Lower leg skin (tissue), 4 donors: Measurements from ENCODE around the gene ABCC9. TPM values are rescaled to one million over a fixed set of nuclear protein-coding genes. Genes with fewer than 3 reads are reported as not detected.

Experiments
- DNase-seq, 2 donors: peaks; one replicate each; pipeline ENCODE4 v3.0.0-alpha.2; 2019; ENCODE audit warnings: low spot score in 2 of 2
- H3K4me3 ChIP-seq: fragments of 200-600 bp; sonication (generic); 2 replicates; pipeline ENCODE4 v1.5.1; 2017; ENCODE audit warnings: mild to moderate bottlenecking, low read depth; ENCODE audit not compliant: poor library complexity, severe bottlenecking
- POLR2A ChIP-seq, 2 donors: fragments of 450-650 bp; IDR thresholded peaks; one replicate each; pipeline ENCODE4 v1.6.1; 2016 to 2017; ENCODE audit warnings: antibody characterized with exemption in 2 of 2, mild to moderate bottlenecking in 1 of 2, moderate library complexity in 1 of 2
- WGBS, 2 donors: methylation state at CpG; one replicate each; pipeline ENCODE4 v1.1.5; 2018; 5-methylcytosine and 5-hydroxymethylcytosine counted together
- intact Hi-C: fragments of 100-400 bp; cut with DNase I; formaldehyde crosslinking; loops from one replicate; pipeline ENCODE4 v1.15.0; 2023; ENCODE audit warnings: low total_unique reads
- total RNA-seq, 4 donors: library from RNA; depleted of rRNA; stranded (reverse); fragments of >200 nt; gene quantifications; one replicate each; pipeline ENCODE4 v1.1.0, GENCODE V29; 2016
- TF ChIP-seq, protein P1 (sequence below), 3 donors: fragments of 450-650 bp; IDR thresholded peaks; one replicate each; pipeline ENCODE4 v1.5.1; 2016; ENCODE audit warnings: antibody characterized with exemption in 3 of 3, mild to moderate bottlenecking in 3 of 3, moderate library complexity in 2 of 3

The ABCC9 gene
- total RNA-seq, 4 donors from 2014 or later, result 2.5 to 15.9 (median 7.2) TPM

GRCh38 chr12:21860534-21860933, 80.7 kb downstream of the ABCC9 start:
- intact Hi-C loops, result no loop called here
- 84 to 85% methylated on average over 2 of the region's 2 CpGs for WGBS, 2 donors
- no peak for DNase-seq
- H3K4me3 ChIP-seq, result no peak overlapping the region
- TF ChIP-seq POLR2A (IDR thresholded peaks at IDR 0.05), result no peak
- TF ChIP-seq, protein P1, sequence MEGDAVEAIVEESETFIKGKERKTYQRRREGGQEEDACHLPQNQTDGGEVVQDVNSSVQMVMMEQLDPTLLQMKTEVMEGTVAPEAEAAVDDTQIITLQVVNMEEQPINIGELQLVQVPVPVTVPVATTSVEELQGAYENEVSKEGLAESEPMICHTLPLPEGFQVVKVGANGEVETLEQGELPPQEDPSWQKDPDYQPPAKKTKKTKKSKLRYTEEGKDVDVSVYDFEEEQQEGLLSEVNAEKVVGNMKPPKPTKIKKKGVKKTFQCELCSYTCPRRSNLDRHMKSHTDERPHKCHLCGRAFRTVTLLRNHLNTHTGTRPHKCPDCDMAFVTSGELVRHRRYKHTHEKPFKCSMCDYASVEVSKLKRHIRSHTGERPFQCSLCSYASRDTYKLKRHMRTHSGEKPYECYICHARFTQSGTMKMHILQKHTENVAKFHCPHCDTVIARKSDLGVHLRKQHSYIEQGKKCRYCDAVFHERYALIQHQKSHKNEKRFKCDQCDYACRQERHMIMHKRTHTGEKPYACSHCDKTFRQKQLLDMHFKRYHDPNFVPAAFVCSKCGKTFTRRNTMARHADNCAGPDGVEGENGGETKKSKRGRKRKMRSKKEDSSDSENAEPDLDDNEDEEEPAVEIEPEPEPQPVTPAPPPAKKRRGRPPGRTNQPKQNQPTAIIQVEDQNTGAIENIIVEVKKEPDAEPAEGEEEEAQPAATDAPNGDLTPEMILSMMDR (IDR thresholded peaks at IDR 0.05), result no peak

GRCh38 chr12:21860128-21860527, 81.1 kb downstream of the ABCC9 start:
- intact Hi-C loops, result no loop called here
- no peak overlapping the region for H3K4me3 ChIP-seq
- TF ChIP-seq, protein P1 (IDR thresholded peaks at IDR 0.05), result no peak
- TF ChIP-seq POLR2A (IDR thresholded peaks at IDR 0.05), result no peak
- 90 to 94% methylated on average over 4 of the region's 4 CpGs for WGBS, 2 donors
- DNase-seq, result no peak

GRCh38 chr12:21852251-21852650, 89.0 kb downstream of the ABCC9 start:
- 76 to 82% methylated on average over 5 of the region's 5 CpGs for WGBS, 2 donors
- intact Hi-C loops, result no loop called here
- DNase-seq, result no peak
- TF ChIP-seq, protein P1 (IDR thresholded peaks at IDR 0.05), result no peak
- no peak for TF ChIP-seq POLR2A (IDR thresholded peaks at IDR 0.05)
- H3K4me3 ChIP-seq, result no peak overlapping the region

DNA sequence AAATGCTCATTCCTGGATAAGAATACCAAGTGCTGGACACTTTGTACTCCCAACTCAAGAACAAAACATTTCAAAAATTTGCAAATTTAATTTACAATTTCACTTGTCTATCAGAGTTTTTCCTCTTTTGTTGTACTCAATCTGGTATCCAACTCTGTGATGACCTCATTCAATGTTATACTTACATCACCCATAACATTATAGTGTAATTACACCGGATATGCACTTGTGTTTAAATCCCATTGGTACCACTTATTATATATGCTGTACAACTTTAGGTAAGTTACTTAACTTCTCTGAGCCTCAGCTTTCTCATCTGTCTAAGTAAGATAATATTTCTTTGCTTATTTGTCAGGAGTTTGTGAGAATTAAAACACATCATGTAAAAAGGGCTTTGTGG, 90.1 kb downstream of the ABCC9 start:
- no peak for DNase-seq
- WGBS, 2 donors, result 84 to 89% methylated on average over 1 of the region's 1 CpG
- H3K4me3 ChIP-seq, result no peak overlapping the region
- intact Hi-C loops, result no loop called here
- no peak for TF ChIP-seq POLR2A (IDR thresholded peaks at IDR 0.05)
- TF ChIP-seq, protein P1 (IDR thresholded peaks at IDR 0.05), result no peak

DNA sequence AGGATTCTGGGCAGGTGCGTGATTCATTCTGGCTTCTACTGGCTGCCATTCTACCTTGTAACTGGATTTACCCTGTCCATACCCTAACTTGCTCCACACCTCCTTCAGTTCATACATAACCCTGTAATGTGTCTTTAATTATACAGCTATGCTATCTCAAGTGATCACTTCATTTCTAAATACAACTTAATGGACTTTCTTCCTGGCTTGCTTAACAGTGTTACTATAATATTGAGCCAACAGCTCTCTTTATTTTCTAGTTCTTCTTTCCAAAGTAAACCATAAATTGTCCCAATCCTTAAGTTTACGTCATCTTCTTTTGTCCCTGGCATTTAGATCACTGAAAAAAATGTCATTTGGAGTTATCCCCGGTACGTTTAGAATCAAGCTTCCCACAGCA, 90.8 kb downstream of the ABCC9 start:
- TF ChIP-seq, protein P1 (IDR thresholded peaks at IDR 0.05), result no peak
- TF ChIP-seq POLR2A (IDR thresholded peaks at IDR 0.05), result no peak
- no peak for DNase-seq
- intact Hi-C loops, result no loop called here
- 71 to 77% methylated on average over 4 of the region's 4 CpGs for WGBS, 2 donors
- no peak overlapping the region for H3K4me3 ChIP-seq

DNA sequence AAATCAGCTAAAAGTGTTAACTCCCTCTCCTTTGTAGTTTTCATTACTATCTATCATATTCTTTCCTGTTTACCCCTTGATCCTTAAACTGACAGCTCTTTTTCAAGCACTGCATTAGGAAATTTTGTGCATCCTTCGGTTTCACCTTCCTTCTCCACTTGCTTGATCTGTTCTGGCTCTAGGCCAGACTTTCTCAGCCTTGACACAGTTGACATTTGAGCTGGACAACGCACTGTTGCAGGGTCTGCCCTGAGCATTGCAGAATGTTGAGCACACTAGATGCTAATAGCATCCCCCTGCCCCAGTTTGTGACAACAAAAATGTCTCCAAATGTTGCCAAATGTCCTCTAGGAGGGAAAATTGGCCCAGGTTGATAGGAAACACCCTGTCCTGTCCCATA, 91.3 kb downstream of the ABCC9 start:
- WGBS, 2 donors, result 69 to 75% methylated on average over 2 of the region's 2 CpGs
- TF ChIP-seq POLR2A (IDR thresholded peaks at IDR 0.05), result no peak
- TF ChIP-seq, protein P1 (IDR thresholded peaks at IDR 0.05), result no peak
- no peak for DNase-seq
- H3K4me3 ChIP-seq, result no peak overlapping the region
- intact Hi-C loops, result no loop called here
